ENCODE data around the gene IFIT1B. TPM values are rescaled to one million over a fixed set of nuclear protein-coding genes. Genes with fewer than 3 reads are reported as not detected.

The IFIT1B gene
- polyA plus RNA-seq, 3 donors, result not detected

DNA sequence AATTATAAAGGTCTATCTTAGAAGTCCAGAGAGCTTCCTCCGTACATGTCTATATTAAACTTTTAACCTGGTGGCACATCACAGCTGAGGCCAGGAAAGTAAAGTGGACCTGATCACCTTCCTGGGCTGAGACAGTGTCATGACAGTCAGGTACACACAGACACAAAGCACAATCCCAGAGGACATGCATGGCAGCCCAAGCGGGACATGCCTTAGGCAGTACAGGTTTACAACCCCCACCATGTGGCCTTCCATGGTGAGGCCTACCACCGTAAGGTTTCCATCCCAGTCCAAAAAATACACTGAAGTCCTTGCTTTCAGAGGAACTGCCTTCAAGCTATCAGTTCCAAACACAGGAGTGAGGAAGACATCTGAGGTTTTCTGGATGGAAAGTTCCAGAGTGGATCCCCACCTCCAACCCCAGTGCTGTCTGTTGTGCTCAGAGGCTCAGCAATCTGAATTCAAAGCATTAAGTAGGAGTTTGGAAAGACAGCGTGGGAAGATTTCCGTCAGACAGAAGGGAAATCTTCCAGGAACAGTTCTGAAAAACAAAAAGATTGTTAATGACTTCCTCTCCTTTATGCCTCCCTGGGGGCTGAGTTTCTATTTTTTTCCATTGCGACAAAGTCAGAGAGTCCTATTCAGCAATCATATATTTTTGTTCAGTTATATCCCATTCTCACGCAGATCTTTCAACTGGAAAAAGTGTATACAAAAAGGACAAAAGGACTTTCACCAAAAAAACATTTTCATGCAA is 30.0 kb upstream of the IFIT1B start:
- Histone ChIP-seq H3K27ac (ENCODE audit: low read depth in 1 of 2, low read length in 2 of 2) (no peak overlapping the region), H3K4me2 (replicated peaks; ENCODE audit: extremely low read depth, low read length, poor library complexity, severe bottlenecking) (no peak overlapping the region), H3K79me2 (ENCODE audit: insufficient read depth, low read length) (no peaks in the 10 kb centered on the region), H3K9me3 (replicated peaks in 1 of 2; ENCODE audit: control insufficient read depth in 1 of 2, insufficient read depth in 1 of 2, low read length in 2 of 2) (no peaks in the 10 kb centered on the region), H3K27me3 (ENCODE audit: control insufficient read depth in 2 of 2, insufficient read depth in 2 of 2, low read length in 2 of 2) (no peaks in the 10 kb centered on the region), H2AFZ (ENCODE audit: insufficient read depth, low read depth, low read length, poor library complexity, severe bottlenecking) (no peak overlapping the region), H3K36me3 (replicated peaks in 1 of 2; ENCODE audit: control insufficient read depth in 1 of 2, insufficient read depth in 2 of 2, low read length in 2 of 2) (no peaks in the 10 kb centered on the region), H3K4me3 (replicated peaks in 1 of 3; ENCODE audit: low read depth in 2 of 3, low read length in 3 of 3) (no peak overlapping the region), H3K4me1 (ENCODE audit: control insufficient read depth in 1 of 2, insufficient read depth in 2 of 2, low read length in 2 of 2) (peaks cover 50 to 58% of the 10 kb centered on the region in 2 donors), H3K9ac (ENCODE audit: insufficient read depth, low read length, poor library complexity, severe bottlenecking) (no peak overlapping the region), H4K20me1 (ENCODE audit: insufficient read depth, low read length) (no peaks in the 10 kb centered on the region)
- no peak overlapping the region for H3K4me3 Mint-ChIP-seq
- DNase-seq, result no peak
- no peaks in the 10 kb centered on the region for H3K9me3 Mint-ChIP-seq
- WGBS (ENCODE audit: insufficient coverage), result 100% methylated on average over 1 of the region's 7 CpGs
- peak overlapping the region in 2 of 7 donors; percentile 52 to 57 for H3K27ac Mint-ChIP-seq
- intact Hi-C loops (cut with micrococcal nuclease), result no loop called here
- TF ChIP-seq, protein P1, sequence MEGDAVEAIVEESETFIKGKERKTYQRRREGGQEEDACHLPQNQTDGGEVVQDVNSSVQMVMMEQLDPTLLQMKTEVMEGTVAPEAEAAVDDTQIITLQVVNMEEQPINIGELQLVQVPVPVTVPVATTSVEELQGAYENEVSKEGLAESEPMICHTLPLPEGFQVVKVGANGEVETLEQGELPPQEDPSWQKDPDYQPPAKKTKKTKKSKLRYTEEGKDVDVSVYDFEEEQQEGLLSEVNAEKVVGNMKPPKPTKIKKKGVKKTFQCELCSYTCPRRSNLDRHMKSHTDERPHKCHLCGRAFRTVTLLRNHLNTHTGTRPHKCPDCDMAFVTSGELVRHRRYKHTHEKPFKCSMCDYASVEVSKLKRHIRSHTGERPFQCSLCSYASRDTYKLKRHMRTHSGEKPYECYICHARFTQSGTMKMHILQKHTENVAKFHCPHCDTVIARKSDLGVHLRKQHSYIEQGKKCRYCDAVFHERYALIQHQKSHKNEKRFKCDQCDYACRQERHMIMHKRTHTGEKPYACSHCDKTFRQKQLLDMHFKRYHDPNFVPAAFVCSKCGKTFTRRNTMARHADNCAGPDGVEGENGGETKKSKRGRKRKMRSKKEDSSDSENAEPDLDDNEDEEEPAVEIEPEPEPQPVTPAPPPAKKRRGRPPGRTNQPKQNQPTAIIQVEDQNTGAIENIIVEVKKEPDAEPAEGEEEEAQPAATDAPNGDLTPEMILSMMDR (IDR thresholded peaks at IDR 0.05), result no peak
- peaks cover 65% of the 10 kb centered on the region for H3K4me1 Mint-ChIP-seq
- H3K36me3 Mint-ChIP-seq, result no peaks in the 10 kb centered on the region
- no peaks in the 10 kb centered on the region for H3K27me3 Mint-ChIP-seq (ENCODE audit: low read depth in 3 of 3)

DNA sequence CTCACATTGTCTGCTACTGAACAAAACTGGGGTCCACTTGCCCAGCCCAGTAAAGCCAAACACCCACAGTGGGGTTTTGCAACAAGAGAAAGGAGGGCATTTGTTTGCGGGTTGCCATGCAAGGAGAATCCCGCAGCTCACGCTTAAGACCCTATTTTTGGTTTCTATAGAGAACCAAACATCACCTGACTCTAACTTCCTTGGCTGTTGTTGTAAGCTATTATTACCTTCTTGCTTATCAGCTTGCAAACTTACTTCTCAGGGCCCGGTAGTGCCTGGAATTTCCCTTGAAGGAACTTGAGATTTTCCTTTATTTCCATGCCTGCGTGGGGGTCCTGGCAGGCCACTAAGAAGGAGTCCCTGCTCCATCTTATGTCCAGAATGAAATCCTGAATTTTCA is 29.4 kb upstream of the IFIT1B start:
- Histone ChIP-seq H3K4me1 (ENCODE audit: control insufficient read depth in 1 of 2, insufficient read depth in 2 of 2, low read length in 2 of 2) (peaks cover 50 to 58% of the 10 kb centered on the region in 2 donors), H4K20me1 (ENCODE audit: insufficient read depth, low read length) (no peaks in the 10 kb centered on the region), H3K9ac (ENCODE audit: insufficient read depth, low read length, poor library complexity, severe bottlenecking) (no peak overlapping the region), H2AFZ (ENCODE audit: insufficient read depth, low read depth, low read length, poor library complexity, severe bottlenecking) (no peak overlapping the region), H3K4me2 (replicated peaks; ENCODE audit: extremely low read depth, low read length, poor library complexity, severe bottlenecking) (no peak overlapping the region), H3K27me3 (ENCODE audit: control insufficient read depth in 2 of 2, insufficient read depth in 2 of 2, low read length in 2 of 2) (no peaks in the 10 kb centered on the region), H3K27ac (ENCODE audit: low read depth in 1 of 2, low read length in 2 of 2) (no peak overlapping the region), H3K79me2 (ENCODE audit: insufficient read depth, low read length) (no peaks in the 10 kb centered on the region), H3K4me3 (replicated peaks in 1 of 3; ENCODE audit: low read depth in 2 of 3, low read length in 3 of 3) (no peak overlapping the region), H3K36me3 (replicated peaks in 1 of 2; ENCODE audit: control insufficient read depth in 1 of 2, insufficient read depth in 2 of 2, low read length in 2 of 2) (no peaks in the 10 kb centered on the region), H3K9me3 (replicated peaks in 1 of 2; ENCODE audit: control insufficient read depth in 1 of 2, insufficient read depth in 1 of 2, low read length in 2 of 2) (no peaks in the 10 kb centered on the region)
- no peak overlapping the region for H3K4me3 Mint-ChIP-seq
- no peak for DNase-seq
- H3K36me3 Mint-ChIP-seq, result peaks cover 1 to 3% of the 10 kb centered on the region in 2 donors
- no peaks in the 10 kb centered on the region for H3K9me3 Mint-ChIP-seq
- peaks cover 67% of the 10 kb centered on the region for H3K4me1 Mint-ChIP-seq
- intact Hi-C loops (cut with micrococcal nuclease), result no loop called here
- TF ChIP-seq, protein P1 (IDR thresholded peaks at IDR 0.05), result no peak
- no peaks in the 10 kb centered on the region for H3K27me3 Mint-ChIP-seq (ENCODE audit: low read depth in 3 of 3)
- peak overlapping the region in 1 of 7 donors; percentile 57 for H3K27ac Mint-ChIP-seq
- 38% methylated on average over 2 of the region's 5 CpGs for WGBS (ENCODE audit: insufficient coverage)
